ENCODE data around the gene TFB1M.
A peak's percentile ranks its signal among the peaks of the same experiment; 100 is the strongest.

GRCh38 chr6:155314092-155314772, at the start of gene TFB1M:
- TF ChIP-seq CTCF (IDR thresholded peaks at IDR 0.05), result no peak
- peak; percentile 80 to 89 for TF ChIP-seq POLR2A (IDR thresholded peaks at IDR 0.05)
